NCI-H510A treated with DMSO at 0.1 percent for 48 hours (cell line): ENCODE data around the gene ACTR10.
"Not testable (repeated sequence)": the region's sequence is repeated elsewhere in the genome, so short reads cannot be mapped to it uniquely, and the experiment has no call there.

ENCODE experiments used
- DNase-seq: peaks from one replicate; lab custom pipeline; 2025; lab: John Stamatoyannopoulos, UW

The ACTR10 gene

GRCh38 chr14:58216544-58216943, 16.6 kb downstream of the ACTR10 start:
- no peak for DNase-seq

GRCh38 chr14:58227096-58227819, 27.3 kb downstream of the ACTR10 start:
- no peak for DNase-seq

- no peak for DNase-seq
Observed at GRCh38 chr14:58238252-58239243, 38.6 kb downstream of the ACTR10 start.

- peak; percentile 66 for DNase-seq
Observed at GRCh38 chr14:58239244-58240195, 39.6 kb downstream of the ACTR10 start.

GRCh38 chr14:58243790-58244555, 44.0 kb downstream of the ACTR10 start:
- peak; percentile 94 for DNase-seq

- DNase-seq: peak; percentile 97
Observed at GRCh38 chr14:58244556-58245387, 44.8 kb downstream of the ACTR10 start, which contains the start of gene PSMA3. PSMA3 (plus strand) TSS chr14:58244843; CDS start chr14:58244921, 78 bp downstream.

GRCh38 chr14:58245562-58245961, 45.6 kb downstream of the ACTR10 start:
- no peak for DNase-seq

GRCh38 chr14:58249611-58250010, 49.7 kb downstream of the ACTR10 start:
- DNase-seq: no peak

- no peak for DNase-seq
Observed at GRCh38 chr14:58258156-58258555, 58.2 kb downstream of the ACTR10 start.

- DNase-seq: not testable (repeated sequence)
Observed at GRCh38 chr14:58262005-58262404, 62.1 kb downstream of the ACTR10 start.

GRCh38 chr14:58265401-58265800, 65.5 kb downstream of the ACTR10 start:
- no peak for DNase-seq

- DNase-seq: no peak
Observed at GRCh38 chr14:58270628-58271027, 70.7 kb downstream of the ACTR10 start.

- no peak for DNase-seq
Observed at GRCh38 chr14:58272588-58273372, 72.8 kb downstream of the ACTR10 start.

GRCh38 chr14:58274881-58275280, 74.9 kb downstream of the ACTR10 start:
- no peak for DNase-seq

- DNase-seq: no peak
Observed at GRCh38 chr14:58275527-58276190, 75.7 kb downstream of the ACTR10 start.

GRCh38 chr14:58276208-58276607, 76.3 kb downstream of the ACTR10 start:
- DNase-seq: no peak

- DNase-seq: no peak
Observed at GRCh38 chr14:58278177-58278576, 78.2 kb downstream of the ACTR10 start.

- DNase-seq: no peak
Observed at GRCh38 chr14:58280954-58281787, 81.2 kb downstream of the ACTR10 start.
